IPS-11a (cell line): ENCODE measurements around the gene ATAT1.

Experiments
- H3K4me3 ChIP-seq: one replicate; pipeline ENCODE4 v1.5.1; 2013; ENCODE audit warnings: low read depth, low read length, control low read depth

Gene ATAT1

GRCh38 chr6:30613251-30614043 lies 13.2 kb upstream of the ATAT1 start:
- no peak overlapping the region for H3K4me3 ChIP-seq

- peak overlapping the region; percentile 13 for H3K4me3 ChIP-seq
These were observed 12.4 kb upstream of the ATAT1 start for GRCh38 chr6:30614044-30614842.

GRCh38 chr6:30614843-30615218 lies 11.8 kb upstream of the ATAT1 start:
- peak overlapping the region; percentile 100 for H3K4me3 ChIP-seq

- peak overlapping the region; percentile 100 for H3K4me3 ChIP-seq
These were observed 11.3 kb upstream of the ATAT1 start for GRCh38 chr6:30615219-30615957.

GRCh38 chr6:30615958-30616810 lies 10.5 kb upstream of the ATAT1 start:
- peak overlapping the region; percentile 100 for H3K4me3 ChIP-seq

- peak within 1 kb of the TSS; percentile 100 for H3K4me3 ChIP-seq
These were observed 9.7 kb upstream of the ATAT1 start, which contains the start of gene PPP1R10 for GRCh38 chr6:30616811-30617564. PPP1R10 (minus strand) TSS chr6:30617243; CDS start chr6:30609944, 7,299 bp downstream.

DNA sequence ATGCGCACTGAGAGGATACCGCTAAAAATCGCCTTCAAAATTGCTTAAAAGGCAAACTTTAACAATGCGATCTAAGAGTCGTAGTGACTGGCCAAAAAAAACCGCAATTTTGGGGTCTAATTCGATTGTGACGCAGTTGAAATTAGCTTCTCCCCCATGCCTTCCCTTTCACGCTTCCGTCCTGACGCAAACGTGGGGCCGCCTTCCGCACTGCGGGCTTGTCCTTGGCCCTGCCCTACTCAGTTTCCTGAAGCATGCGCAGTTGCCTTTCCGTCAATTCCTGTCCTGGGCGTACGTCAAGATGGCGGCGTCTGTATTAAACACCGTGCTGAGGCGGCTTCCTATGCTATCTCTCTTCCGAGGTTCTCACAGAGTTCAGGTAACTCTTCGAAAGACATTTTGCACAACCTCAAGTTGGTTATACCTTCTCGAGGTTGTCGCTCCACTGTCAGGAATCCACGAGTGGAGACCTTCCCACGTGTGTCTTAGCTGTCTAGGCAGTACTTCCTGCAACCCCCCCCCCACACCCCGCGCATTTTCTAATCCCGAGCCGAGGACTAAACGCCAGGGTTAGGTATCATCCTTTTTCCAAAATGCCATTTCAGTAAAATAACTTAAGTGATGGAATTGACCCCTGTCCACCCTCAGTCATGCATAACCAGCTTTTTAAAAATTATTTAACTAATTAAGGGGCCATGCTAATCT lies 9.0 kb upstream of the ATAT1 start, which contains the start of gene MRPS18B:
TSS of gene MRPS18B (plus strand) at position 276 of the 705 bp plus-strand sequence. CDS start at position 302, 26 bp downstream.
- H3K4me3 ChIP-seq, result peak within 1 kb of the TSS; percentile 100

DNA sequence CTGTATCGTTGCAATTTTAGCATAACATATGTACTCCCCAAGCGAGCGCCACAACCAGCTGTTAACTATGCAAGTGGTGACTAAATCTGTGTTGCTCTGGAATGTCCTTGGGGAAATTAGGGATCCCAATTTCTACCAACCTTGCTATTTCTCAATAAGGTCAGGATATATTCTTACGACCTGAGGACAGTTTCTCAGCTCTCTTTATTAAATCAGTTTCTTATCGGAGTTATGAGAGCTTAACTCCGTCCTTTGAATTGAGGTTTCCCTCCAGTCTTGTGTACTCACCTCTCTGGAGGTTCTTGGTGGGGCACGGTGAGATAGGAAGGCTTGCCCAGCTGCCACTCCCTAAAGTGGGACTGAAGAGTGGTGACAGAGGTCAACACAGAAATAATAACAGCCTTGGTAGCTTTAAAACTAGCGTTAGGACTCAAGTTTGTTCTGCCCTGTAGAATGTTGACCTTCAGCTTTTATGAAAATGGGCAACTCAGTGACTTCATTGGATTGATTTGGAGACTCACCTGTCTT lies 8.3 kb upstream of the ATAT1 start:
- peak overlapping the region; percentile 90 for H3K4me3 ChIP-seq

DNA sequence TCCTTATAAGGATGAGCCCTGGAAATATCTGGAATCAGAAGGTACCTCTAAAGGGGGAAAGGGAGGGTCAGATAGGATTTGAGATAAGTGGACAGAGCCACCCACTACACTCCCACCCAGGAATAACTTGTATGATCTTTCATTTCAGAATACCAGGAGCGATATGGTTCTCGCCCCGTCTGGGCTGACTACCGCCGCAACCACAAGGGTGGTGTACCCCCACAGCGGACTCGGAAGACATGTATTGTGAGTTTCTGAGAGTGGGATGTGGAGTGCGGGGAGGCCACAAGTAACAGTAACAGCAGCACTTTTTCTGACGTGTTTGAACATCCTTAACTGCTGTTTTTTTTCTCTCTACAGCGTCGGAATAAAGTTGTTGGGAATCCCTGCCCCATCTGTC lies 7.1 kb upstream of the ATAT1 start:
- H3K4me3 ChIP-seq, result no peak overlapping the region

- H3K4me3 ChIP-seq, result no peak overlapping the region
These were observed 1.2 kb upstream of the ATAT1 start for GRCh38 chr6:30625511-30625910.

DNA sequence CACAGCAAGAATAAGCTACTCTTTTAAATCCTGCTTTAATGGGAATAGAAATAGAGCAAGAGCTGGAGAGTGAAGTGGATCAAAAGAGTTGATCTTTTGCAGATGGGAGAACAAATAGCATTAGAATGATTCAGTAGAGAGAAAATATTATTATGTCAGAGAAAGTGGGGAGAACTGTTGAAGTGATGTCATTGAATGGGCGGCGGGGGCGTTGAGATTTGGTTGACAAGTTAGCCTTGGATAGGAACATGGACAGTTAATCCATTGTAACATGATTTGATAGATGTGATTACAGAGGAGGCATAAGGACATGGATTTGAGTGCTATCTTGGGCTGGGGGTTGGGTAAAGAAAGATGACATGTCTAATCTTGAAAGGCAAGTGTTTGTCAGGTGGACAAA lies 9.2 kb downstream of the ATAT1 start:
- H3K4me3 ChIP-seq, result no peak overlapping the region

GRCh38 chr6:30640481-30640880 lies 13.8 kb downstream of the ATAT1 start:
- H3K4me3 ChIP-seq, result no peak overlapping the region

- no peak overlapping the region for H3K4me3 ChIP-seq
These were observed 14.4 kb downstream of the ATAT1 start for GRCh38 chr6:30641048-30641447.

DNA sequence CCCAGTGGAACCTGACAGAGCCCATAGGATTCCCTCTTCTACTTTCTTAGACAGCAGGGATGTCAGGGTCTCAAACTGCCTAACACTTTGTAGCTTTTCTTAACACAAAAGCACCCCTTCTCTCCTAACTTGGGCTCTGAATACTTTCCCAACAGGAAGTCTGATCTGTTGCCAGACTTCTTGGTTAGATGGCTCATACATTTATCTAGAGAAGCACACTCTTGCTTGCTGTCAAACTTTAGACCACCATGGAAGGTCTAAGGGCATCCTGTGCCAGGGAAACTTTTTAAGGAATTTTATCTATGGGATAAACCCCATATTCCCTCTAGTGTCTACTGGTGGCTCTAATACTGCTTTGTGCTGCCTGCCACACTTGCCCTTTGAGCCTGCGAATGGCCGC lies 17.0 kb downstream of the ATAT1 start:
- H3K4me3 ChIP-seq, result no peak overlapping the region

DNA sequence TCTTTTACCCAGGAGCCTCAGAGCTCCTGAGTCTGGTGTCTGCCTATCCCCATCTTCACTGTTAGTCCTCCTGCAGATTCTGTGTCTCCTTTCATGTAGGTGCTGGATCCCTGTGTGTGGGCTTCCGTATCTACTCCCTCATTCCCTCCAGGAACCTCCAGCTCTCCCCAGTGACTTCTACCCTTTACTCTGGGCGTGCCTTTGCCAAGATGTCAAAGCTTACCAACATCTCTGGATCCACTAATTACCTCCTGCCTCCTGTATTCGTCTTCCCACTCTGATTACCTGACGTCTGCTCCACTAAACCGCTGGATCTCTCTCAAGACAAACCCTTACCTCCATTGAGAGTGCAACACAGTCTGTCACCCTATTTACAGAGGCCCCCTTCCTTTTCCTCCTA lies 18.1 kb downstream of the ATAT1 start:
- H3K4me3 ChIP-seq, result no peak overlapping the region

GRCh38 chr6:30645989-30646388 lies 19.3 kb downstream of the ATAT1 start:
- no peak overlapping the region for H3K4me3 ChIP-seq

DNA sequence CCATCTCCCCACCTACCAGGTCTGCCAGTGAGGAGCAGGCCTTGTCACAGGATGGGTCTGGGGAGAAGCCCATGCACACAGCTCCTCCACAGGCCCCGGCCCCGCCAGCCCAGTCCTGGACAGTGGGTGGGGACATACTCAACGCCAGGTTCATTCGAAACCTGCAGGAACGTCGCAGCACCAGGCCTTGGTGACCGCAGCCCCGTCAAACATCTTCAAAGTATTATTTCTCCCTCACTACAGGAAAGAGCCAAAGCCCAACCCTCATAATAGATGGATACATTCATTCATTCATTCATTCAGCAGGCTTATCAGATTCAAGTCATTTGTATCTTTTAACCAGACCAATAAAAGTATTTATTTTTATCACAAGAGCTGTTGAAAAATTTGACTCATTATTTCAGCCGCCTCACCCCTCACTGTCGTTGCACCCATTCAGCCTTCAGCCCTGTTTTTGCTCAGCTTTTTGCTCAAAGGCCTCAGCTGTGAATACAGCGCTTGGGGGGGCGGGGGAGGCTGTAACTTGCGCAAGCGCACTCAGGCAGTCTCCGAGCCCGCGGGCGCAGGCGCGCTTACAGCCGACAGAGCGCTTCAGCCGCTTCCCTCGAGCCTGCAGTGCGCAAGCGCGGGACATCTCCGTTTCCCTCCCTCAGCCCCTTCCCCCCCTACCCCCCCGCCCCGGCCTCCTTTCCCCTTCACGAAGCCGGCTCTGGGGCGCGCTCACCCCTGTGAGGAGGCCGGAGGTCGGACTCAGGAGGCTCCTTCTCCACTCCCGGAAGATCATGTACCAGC lies 20.0 kb downstream of the ATAT1 start, which contains the start of gene C6orf136:
TSS of gene C6orf136 (plus strand) at position 684 of the 792 bp plus-strand sequence. CDS start at position 783, 99 bp downstream.
- H3K4me3 ChIP-seq, result peak within 1 kb of the TSS; percentile 91
